HCT116 (cell line): ENCODE measurements around the gene C6orf132.

Experiments used
- CEBPB ChIP-seq: IDR thresholded peaks from 2 replicates; pipeline ENCODE4 v1.6.1; 2012; ENCODE audit warnings: low read depth
- EGR1 ChIP-seq: IDR thresholded peaks from 2 replicates; pipeline ENCODE4 v1.6.1; 2012; ENCODE audit warnings: low read depth
- ELF1 ChIP-seq: IDR thresholded peaks from 2 replicates; pipeline ENCODE4 v1.6.1; 2012; ENCODE audit warnings: low read depth, borderline replicate concordance
- EZH2phosphoT487 ChIP-seq: fragments of 200-600 bp; IDR thresholded peaks from 2 replicates; pipeline ENCODE4 v1.6.1; 2018; ENCODE audit warnings: antibody characterized with exemption, borderline replicate concordance
- POLR2A ChIP-seq: IDR thresholded peaks from 2 replicates; pipeline ENCODE4 v1.7.0; 2011; ENCODE audit warnings: borderline replicate concordance; ENCODE audit not compliant: insufficient read depth, insufficient read length; ENCODE audit errors: extremely low read depth
- RAD21 ChIP-seq: IDR thresholded peaks from 2 replicates; pipeline ENCODE4 v1.6.1; 2012; ENCODE audit warnings: low read depth, mild to moderate bottlenecking
- SIN3A ChIP-seq: IDR thresholded peaks from 2 replicates; pipeline ENCODE4 v1.6.1; 2012; ENCODE audit warnings: low read depth
- SRF ChIP-seq: IDR thresholded peaks from 2 replicates; pipeline ENCODE4 v1.6.1; 2012; ENCODE audit warnings: low read depth
- TF ChIP-seq, protein P1 (sequence below): IDR thresholded peaks from 2 replicates; pipeline ENCODE4 v1.6.1; 2011; ENCODE audit warnings: mild to moderate bottlenecking, low read length, moderate library complexity; ENCODE audit not compliant: insufficient replicate concordance; ENCODE audit errors: extremely low read depth
- TF ChIP-seq, protein P2 (sequence below): IDR thresholded peaks from 2 replicates; pipeline ENCODE4 v1.6.1; 2012; ENCODE audit warnings: low read depth
- TF ChIP-seq, protein P3 (sequence below): IDR thresholded peaks from 2 replicates; pipeline ENCODE4 v1.6.1; 2012
- TF ChIP-seq, protein P4 (sequence below), 3 experiments: fragments of 200-600 bp in 1 of 3; sonication (generic) in 1 of 3; IDR thresholded peaks in 2 of 3; conservative IDR thresholded peaks in 1 of 3; 2 replicates each; pipeline ENCODE4 v1.5.1; 2012 to 2017; ENCODE audit warnings: low read depth in 2 of 3, low read length in 2 of 3, antibody characterized with exemption in 1 of 3, borderline replicate concordance in 1 of 3, control low read depth in 1 of 3, mild to moderate bottlenecking in 1 of 3, mixed read lengths in 1 of 3, mixed run types in 1 of 3, moderate library complexity in 1 of 3; ENCODE audit not compliant: insufficient read depth in 1 of 3

DNA sequence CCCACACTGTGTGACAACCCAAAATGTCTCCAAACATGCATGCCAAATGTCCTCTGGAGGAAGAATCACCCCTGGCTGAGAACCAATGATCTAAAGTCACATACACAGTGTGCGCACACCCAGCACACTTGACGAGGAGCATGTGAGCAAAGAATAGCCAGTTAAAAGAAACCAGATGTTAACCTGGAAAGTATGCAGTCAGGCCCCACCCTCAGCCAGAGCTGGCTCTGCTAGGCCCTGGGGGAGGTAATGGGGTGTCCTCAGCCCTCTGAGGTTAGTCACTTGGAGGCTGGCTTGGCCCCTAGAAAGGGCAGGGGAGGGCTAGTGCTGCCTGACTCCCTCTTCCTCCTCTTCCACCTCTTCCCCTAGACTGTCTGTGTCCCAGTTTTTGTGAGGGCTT is 15.6 kb upstream of the C6orf132 start:
- TF ChIP-seq, protein P1, sequence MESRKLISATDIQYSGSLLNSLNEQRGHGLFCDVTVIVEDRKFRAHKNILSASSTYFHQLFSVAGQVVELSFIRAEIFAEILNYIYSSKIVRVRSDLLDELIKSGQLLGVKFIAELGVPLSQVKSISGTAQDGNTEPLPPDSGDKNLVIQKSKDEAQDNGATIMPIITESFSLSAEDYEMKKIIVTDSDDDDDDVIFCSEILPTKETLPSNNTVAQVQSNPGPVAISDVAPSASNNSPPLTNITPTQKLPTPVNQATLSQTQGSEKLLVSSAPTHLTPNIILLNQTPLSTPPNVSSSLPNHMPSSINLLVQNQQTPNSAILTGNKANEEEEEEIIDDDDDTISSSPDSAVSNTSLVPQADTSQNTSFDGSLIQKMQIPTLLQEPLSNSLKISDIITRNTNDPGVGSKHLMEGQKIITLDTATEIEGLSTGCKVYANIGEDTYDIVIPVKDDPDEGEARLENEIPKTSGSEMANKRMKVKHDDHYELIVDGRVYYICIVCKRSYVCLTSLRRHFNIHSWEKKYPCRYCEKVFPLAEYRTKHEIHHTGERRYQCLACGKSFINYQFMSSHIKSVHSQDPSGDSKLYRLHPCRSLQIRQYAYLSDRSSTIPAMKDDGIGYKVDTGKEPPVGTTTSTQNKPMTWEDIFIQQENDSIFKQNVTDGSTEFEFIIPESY = no peak
- TF ChIP-seq, protein P2, sequence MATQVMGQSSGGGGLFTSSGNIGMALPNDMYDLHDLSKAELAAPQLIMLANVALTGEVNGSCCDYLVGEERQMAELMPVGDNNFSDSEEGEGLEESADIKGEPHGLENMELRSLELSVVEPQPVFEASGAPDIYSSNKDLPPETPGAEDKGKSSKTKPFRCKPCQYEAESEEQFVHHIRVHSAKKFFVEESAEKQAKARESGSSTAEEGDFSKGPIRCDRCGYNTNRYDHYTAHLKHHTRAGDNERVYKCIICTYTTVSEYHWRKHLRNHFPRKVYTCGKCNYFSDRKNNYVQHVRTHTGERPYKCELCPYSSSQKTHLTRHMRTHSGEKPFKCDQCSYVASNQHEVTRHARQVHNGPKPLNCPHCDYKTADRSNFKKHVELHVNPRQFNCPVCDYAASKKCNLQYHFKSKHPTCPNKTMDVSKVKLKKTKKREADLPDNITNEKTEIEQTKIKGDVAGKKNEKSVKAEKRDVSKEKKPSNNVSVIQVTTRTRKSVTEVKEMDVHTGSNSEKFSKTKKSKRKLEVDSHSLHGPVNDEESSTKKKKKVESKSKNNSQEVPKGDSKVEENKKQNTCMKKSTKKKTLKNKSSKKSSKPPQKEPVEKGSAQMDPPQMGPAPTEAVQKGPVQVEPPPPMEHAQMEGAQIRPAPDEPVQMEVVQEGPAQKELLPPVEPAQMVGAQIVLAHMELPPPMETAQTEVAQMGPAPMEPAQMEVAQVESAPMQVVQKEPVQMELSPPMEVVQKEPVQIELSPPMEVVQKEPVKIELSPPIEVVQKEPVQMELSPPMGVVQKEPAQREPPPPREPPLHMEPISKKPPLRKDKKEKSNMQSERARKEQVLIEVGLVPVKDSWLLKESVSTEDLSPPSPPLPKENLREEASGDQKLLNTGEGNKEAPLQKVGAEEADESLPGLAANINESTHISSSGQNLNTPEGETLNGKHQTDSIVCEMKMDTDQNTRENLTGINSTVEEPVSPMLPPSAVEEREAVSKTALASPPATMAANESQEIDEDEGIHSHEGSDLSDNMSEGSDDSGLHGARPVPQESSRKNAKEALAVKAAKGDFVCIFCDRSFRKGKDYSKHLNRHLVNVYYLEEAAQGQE = no peak
- TF ChIP-seq SRF = no peak
- no peak for TF ChIP-seq EGR1
- TF ChIP-seq RAD21 = no peak
- no peak for TF ChIP-seq EZH2phosphoT487
- TF ChIP-seq, protein P3, sequence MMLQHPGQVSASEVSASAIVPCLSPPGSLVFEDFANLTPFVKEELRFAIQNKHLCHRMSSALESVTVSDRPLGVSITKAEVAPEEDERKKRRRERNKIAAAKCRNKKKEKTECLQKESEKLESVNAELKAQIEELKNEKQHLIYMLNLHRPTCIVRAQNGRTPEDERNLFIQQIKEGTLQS = no peak
- TF ChIP-seq, protein P4, sequence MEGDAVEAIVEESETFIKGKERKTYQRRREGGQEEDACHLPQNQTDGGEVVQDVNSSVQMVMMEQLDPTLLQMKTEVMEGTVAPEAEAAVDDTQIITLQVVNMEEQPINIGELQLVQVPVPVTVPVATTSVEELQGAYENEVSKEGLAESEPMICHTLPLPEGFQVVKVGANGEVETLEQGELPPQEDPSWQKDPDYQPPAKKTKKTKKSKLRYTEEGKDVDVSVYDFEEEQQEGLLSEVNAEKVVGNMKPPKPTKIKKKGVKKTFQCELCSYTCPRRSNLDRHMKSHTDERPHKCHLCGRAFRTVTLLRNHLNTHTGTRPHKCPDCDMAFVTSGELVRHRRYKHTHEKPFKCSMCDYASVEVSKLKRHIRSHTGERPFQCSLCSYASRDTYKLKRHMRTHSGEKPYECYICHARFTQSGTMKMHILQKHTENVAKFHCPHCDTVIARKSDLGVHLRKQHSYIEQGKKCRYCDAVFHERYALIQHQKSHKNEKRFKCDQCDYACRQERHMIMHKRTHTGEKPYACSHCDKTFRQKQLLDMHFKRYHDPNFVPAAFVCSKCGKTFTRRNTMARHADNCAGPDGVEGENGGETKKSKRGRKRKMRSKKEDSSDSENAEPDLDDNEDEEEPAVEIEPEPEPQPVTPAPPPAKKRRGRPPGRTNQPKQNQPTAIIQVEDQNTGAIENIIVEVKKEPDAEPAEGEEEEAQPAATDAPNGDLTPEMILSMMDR (IDR thresholded peaks at IDR 0.05 in 2 of 3, conservative IDR thresholded peaks at IDR 0.05 in 1 of 3; ENCODE audit: borderline replicate concordance in 1 of 3, insufficient read depth in 1 of 3, low read depth in 2 of 3, low read length in 2 of 3) = no peak
- no peak for TF ChIP-seq CEBPB
- no peak for TF ChIP-seq POLR2A
- no peak for TF ChIP-seq SIN3A
- TF ChIP-seq ELF1 = no peak
